CD4-positive, alpha-beta T cell treated with Interleukin-2 at 100 ng/mL for 4 hours (primary cell): ENCODE data around the gene IDH3B.
"Not testable (repeated sequence)": the region's sequence is repeated elsewhere in the genome, so short reads cannot be mapped to it uniquely, and the experiment has no call there.

Experiments used
- DNase-seq: peaks from one replicate; pipeline ENCODE4 v3.0.0-alpha.2; 2020; ENCODE audit warnings: low spot score

Gene IDH3B

DNA sequence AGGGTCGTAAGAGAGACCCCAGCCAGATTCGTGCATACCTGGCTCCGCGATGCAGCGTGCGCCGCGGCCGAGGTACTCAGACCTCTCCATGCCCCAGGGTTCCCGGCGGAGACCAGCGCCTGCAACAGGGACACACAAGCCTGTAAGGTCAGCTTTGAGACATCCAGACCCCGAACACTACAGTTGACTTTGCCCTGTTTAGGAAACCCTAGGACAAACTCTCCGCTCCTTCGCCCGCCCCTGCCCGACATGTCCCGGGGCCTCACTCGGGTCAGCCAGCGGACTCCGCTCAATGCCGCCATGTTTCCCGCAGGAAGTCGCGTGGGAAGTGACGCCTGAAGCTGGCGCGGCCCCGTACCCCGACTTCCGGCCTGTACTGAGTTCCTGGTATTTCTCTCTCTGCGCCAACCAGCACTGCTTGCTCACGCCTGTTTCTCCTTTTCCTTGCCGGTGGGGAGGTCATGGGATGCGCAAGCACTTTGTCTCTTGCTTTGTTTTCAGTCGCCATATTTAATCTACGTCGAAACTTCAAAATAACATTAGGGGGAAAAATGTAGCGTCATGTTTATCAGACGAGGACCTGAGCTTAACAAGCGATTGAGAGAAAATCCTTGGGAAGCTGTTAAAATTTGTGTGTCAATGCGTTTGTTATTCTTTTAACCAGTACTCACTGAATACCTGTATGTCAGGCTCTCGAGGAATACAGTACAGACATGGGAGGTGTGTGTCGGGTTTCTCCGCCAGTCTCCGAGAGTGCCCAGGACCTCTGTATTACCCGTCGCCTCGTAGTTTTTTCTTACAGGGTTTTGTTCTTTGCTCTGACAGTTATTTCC, at the start of gene IDH3B:
Gene IDH3B (minus strand): TSS at position 330 of the 833 bp plus-strand sequence. CDS start 28 bp downstream, at position 302.
- DNase-seq = peak; percentile 93

- peak; percentile 54 for DNase-seq
Measured at GRCh38 chr20:2713285-2713684, 49.3 kb upstream of the IDH3B start.

DNA sequence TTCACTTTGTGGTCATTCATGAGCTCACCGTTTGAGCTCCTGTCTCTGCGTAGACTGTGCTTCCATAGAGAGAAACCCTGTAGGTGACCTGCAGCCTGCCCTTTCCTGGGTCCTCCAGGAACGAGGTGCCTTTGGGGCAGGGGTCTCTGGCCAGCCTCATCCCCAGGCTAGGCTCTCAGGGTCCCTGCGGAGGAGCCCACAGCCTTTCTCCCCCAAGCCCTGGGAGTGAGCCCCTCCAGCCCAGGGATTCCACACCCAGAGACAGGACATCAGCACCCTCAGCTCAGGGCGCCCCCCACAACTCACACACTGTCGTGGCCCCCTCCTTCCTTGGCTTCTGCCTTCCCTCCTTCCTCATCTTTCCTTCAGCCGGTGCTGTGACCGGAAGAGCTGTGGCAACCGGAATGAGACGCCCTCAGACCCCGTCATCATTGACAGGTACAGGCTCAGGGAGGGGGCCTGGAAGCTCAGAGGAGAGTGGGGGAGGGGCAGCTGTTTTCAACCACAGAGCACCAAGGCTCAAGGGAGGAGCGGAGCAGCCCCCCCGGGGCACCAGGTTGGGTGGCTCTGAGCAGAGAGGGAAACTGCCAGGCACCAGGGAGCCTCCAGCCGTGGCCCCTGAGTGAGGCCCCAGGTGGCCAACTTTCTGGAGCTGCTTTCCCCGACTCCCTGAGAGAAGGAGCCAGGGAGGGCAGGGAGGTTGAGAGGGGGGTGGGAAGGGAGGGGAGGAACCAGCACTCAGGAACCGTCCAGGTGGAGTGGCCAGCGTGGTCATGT, 45.4 kb upstream of the IDH3B start:
- DNase-seq = no peak

GRCh38 chr20:2708665-2709064, 44.6 kb upstream of the IDH3B start:
- DNase-seq = no peak

DNA sequence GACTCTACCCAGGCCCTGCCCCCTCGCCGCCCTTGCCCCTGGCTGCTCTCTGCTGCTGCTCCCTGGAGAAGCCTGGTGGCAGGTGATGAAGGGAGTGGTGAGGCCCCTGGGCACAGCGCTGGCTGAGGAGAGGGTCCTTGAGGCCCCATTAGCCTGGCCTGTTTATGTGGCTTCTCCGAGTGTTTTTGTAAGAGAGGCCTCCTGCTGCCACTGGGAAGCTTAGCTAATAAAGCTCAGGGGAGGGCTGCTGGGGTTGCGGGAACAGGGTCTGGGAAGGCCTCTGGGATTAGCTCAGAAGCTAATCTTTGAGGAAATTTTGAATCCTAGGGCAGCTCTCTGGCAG, 44.0 kb upstream of the IDH3B start:
- DNase-seq = no peak

GRCh38 chr20:2707353-2708072, 43.5 kb upstream of the IDH3B start:
- DNase-seq = no peak

DNA sequence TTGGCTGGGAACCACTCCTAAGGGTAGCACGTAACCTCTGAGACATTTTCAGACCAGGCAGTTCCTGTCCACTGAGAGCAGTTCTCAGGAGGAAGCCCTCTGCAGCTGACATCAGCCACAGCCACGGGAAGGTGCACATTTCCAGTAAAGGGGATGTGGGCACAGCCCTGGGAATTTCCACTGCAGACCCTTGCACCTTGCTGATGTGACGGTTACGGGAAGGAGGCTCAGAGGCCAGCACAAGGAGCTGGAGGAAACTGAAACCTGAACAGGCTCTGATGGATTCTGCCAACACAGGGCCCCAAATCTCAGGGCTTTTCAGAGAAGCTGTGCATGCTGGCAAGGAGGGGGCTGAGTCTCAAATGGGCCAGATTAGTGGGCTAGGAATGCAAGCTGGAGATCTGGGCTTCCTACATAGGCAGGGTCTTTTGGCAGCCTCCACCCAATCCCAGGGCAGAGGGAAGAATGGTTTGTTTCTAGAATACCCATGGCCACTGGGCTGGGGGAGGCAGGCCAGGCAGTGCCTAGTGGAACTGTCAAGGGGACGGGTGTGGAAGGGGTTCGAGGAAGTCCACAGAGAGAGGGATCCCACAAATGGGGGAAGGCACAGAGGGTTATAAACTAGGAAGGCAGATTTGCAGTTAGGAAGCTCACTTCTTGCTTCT, 42.8 kb upstream of the IDH3B start:
- no peak for DNase-seq

GRCh38 chr20:2705931-2706645, 42.1 kb upstream of the IDH3B start:
- DNase-seq = no peak

GRCh38 chr20:2703716-2704475, 39.9 kb upstream of the IDH3B start:
- DNase-seq = no peak

- DNase-seq = no peak
Measured at GRCh38 chr20:2701671-2702081, 37.7 kb upstream of the IDH3B start.

DNA sequence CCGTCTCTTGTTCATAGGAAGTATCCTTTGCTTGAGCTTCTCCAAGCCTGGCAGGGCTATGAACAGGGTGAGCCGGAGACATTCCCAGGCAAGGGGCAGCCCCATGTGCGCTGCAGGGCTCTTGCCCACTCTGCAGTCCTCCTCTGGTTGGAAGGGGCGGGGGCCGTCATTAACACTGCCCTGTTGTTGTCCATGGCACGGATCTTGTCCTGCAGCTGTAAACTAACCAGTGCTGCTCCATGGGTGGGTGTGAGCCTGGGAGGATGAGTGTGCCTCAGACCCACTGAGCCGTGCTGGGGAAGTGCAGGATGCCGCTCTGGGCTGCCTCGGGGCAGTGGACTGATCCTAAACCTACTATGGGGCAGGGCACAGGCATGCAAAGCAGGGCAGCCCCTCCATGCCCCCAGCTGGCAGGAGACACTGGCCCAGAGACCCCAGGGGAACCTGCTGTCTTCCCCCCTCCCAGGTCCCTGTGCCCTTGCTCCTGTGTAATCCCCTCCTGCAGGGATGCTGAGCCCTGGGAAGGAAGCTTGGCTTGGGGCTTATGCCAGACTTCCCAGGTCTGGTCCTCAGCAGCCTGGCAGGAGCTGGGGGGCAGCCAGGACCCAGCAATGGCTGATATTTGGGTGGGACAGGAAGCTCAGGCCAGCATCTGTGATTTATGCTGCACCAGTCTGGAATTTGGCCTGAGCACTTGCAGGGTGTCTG, 37.1 kb upstream of the IDH3B start:
- DNase-seq = no peak

DNA sequence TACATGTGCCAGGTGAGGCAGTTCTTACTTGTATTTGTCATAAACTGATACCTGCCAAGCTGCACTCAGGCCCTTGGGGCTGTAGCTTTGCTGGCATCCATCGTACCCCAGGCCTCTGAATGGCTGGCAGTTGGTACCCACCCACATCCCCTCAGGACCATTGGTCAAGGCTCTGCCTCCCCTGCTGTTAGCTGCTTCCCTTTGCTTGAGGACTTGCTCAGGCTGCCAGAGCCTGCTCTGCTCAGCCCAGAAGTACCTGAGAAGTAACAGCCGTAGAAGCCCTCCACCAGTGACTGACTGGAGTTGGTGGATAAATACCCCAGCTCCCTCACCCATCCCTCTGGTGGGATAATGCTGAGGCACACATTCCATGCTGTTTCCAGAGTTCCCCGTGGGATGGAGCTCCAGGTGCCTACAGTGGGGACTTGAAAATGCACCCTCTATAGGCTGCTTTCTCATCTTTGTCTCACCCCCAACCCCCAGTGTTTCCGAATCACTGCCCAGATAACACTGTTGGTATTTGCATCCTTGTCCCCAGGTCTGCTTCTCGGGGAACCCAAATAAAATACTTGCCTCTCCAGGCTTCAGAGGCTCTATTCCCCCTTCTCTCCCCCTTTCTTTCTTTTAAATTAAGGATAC, 35.9 kb upstream of the IDH3B start:
- DNase-seq = no peak

- DNase-seq = no peak
Measured at GRCh38 chr20:2698912-2699311, 34.9 kb upstream of the IDH3B start.

- no peak for DNase-seq
Measured at GRCh38 chr20:2698186-2698817, 34.3 kb upstream of the IDH3B start.

DNA sequence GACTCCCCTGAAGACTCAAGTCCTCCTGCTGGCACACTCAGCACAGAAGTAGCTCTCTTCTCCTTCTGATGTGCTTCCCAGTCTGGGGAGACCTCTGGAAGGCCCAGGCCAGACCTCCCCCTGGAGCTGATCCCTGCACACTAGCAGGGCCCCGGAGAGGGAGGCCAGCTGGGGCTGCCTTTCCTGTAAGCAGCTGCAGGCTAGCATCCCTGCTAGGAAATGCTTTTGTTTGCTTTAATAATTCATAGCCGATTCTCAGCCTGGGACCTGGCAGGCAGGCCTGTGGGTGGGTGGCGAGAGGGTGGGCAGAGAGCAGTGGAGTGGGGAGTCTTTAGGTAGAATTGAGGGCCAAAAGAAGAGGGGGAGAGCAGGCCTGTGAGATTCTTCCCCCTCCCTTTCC, 33.8 kb upstream of the IDH3B start:
- no peak for DNase-seq

DNA sequence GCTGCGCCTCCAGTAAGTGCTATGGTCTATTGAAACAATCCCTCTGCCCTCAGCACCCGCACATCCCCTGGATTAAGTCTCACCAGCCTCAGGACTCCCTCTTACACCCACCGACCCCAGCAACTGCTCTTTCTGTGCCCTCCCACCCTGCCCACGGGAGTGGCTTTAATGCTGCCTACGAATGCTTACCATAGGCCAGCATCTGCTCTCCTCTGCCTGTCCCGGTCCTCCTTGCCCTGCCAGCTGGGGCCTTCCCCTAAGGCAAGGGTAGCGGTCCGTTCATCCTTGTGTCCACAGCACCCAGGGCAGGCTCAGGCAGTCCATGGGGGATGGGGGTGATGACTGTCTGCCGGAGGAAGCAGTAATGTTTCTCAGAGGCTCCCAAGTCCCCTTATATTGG, 32.6 kb upstream of the IDH3B start:
- no peak for DNase-seq

DNA sequence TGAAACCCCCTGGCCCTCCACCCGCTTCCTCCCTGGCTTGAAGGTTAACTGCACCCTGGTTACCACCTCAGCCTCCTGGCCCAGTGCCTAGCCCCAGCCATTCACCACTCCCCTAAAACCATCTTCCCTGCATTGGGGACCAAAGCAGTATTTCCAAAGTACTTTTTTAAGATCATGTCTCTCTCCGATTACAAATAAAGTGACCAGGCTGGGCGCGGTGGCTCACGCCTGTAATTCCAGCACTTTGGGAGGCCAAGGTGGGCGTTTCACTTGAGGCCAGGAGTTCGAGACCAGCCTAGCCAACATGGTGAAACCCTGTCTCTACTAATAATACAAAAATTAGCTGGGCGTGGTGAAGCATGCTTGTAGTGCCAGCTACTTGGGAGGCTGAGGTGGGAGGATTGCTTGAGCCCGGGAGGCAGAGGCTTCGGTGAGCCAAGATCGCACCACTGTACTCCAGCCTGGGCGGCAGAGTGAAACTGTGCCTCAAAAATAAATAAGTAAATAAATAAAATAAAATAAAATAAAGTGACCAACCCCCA, 32.0 kb upstream of the IDH3B start:
- not testable (repeated sequence) for DNase-seq

DNA sequence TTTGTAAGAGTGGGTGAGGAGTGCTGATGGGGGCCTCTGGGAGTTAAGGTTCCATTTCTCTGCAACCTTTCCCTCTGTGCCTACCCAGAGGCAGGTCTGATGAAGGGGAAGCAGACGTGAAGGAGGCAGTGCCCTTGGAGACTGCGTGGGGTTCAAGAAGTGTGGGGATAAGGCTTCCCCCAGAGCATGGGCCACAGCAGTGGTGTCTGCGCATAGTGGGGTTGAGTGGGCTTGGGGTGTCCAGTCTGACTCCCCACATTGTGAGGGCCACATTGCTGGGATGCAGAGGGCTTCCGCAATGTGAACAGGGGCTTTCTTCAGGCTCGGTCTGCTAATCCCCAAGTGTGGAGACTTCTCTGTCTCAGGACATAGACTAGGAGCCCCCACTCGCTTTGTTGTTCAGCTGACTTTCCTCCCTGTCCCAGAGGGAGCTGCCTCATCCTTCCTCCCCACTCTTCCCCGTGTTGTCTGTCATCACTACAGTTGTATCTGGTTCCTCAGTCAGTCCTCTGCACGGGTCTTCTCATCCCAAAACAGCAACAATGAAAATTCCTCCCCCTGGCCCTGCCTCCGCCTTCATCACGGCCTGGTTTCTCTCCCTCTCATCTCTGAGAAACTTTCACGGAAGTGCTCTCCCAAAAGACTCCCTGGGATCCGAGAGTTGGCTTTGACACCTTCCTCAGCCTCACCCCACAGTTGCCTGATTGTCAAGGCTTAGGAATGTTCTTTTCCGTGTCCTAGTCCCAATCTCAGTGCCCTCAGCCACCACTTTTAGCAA, 31.4 kb upstream of the IDH3B start:
- no peak for DNase-seq
